ENCODE measurements around the gene TMEM221.

DNA sequence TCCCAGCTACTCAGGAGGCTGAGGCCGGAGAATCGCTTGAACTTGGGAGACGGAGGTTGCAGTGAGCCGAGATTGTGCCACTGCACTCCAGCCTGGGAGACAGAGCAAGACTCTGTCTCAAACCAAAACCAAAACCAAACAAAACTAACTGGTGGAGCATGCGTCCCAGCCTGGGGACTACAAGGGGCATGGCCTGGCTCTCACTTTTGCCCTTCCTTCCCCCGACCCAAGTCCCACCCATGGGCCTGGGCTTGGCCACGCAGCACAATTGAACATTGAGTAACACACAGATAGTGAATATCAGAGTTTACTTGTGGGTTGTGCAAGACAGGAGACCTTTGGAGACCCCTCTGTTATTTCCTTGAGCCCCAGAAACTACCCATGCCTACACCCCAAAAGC, 13.2 kb downstream of the TMEM221 start:
- TF ChIP-seq YY1 (IDR thresholded peaks at IDR 0.05; ENCODE audit: insufficient read depth, insufficient read length) (no peak), ZNF274 (IDR thresholded peaks at IDR 0.05; ENCODE audit: low read depth, low read length) (no peak), SUZ12 (IDR thresholded peaks at IDR 0.05; ENCODE audit: extremely low read depth, insufficient read depth, insufficient read length) (no peak)
